H1 (cell line): ENCODE data around the gene RNF20. TPM values are rescaled to one million over a fixed set of nuclear protein-coding genes. Genes with fewer than 3 reads are reported as not detected.

Experiments
- CTCF ChIA-PET: fragments of 300-600 bp; sonication (Branson Sonifier 250); formaldehyde crosslinking; loops from one replicate; lab custom pipeline; 2021; ENCODE audit not compliant: partially characterized antibody; lab: Charles Lee
- POLR2A ChIA-PET: fragments of 300-600 bp; sonication (Branson Sonifier 250); formaldehyde crosslinking; loops from one replicate; lab custom pipeline; 2021; ENCODE audit warnings: inconsistent platforms; ENCODE audit not compliant: partially characterized antibody; lab: Charles Lee
- DNase-seq, 2 experiments: peaks; one replicate each; pipeline versions ENCODE4 v3.0.0 to v3.0.0-alpha.2; 2010 to 2022; ENCODE audit warnings: low spot score in 2 of 2, low read depth in 1 of 2, mixed read lengths in 1 of 2
- FAIRE-seq: peaks from 2 replicates; lab custom pipeline; 2011; peaks lifted over from hg19 to GRCh38; lab: Jason Lieb, UNC
- H2AFZ ChIP-seq: 2 replicates; pipeline ENCODE4 v1.8.1; 2012; ENCODE audit warnings: low read length, inconsistent platforms
- H2AK5ac ChIP-seq: 2 replicates; pipeline ENCODE4 v1.6.1; 2013; ENCODE audit warnings: low read depth, low read length
- H2BK120ac ChIP-seq: replicated peaks from 2 replicates; pipeline ENCODE3; 2013; ENCODE audit warnings: low read depth, low read length, inconsistent platforms
- H2BK12ac ChIP-seq: 2 replicates; pipeline ENCODE4 v1.6.1; 2013; ENCODE audit warnings: low read depth, low read length
- H2BK15ac ChIP-seq: 2 replicates; pipeline ENCODE4 v1.6.1; 2013; ENCODE audit warnings: low read length
- H2BK20ac ChIP-seq: 2 replicates; pipeline ENCODE4 v1.6.1; 2013; ENCODE audit warnings: low read length
- H2BK5ac ChIP-seq: 2 replicates; pipeline ENCODE4 v1.6.1; 2013; ENCODE audit warnings: low read depth, low read length
- H3K14ac ChIP-seq: 2 replicates; pipeline ENCODE4 v1.6.1; 2013; ENCODE audit warnings: inconsistent platforms; ENCODE audit not compliant: insufficient read length
- H3K18ac ChIP-seq: 2 replicates; pipeline ENCODE4 v1.6.1; 2013; ENCODE audit warnings: low read length; ENCODE audit errors: extremely low read depth
- H3K23ac ChIP-seq: 2 replicates; pipeline ENCODE4 v1.6.1; 2013; ENCODE audit warnings: inconsistent platforms; ENCODE audit not compliant: insufficient read length
- H3K23me2 ChIP-seq: 2 replicates; pipeline ENCODE4 v1.6.1; 2013; ENCODE audit warnings: low read depth, low read length
- H3K27ac ChIP-seq: 2 replicates; pipeline ENCODE4 v1.6.1; 2011; ENCODE audit warnings: low read depth, low read length, inconsistent platforms
- H3K27me3 ChIP-seq, 4 experiments: replicated peaks in 1 of 4; 1 replicate in 1 of 4; 2 replicates in 3 of 4; pipeline versions ENCODE4 v1.6.1 to v1.8.1; 2011 to 2013; ENCODE audit warnings: low read length in 3 of 4, mild to moderate bottlenecking in 3 of 4, inconsistent platforms in 2 of 4, mixed read lengths in 2 of 4, moderate library complexity in 1 of 4; ENCODE audit not compliant: control insufficient read depth in 3 of 4, insufficient read depth in 3 of 4; ENCODE audit errors: extremely low read depth in 1 of 4
- H3K36me3 ChIP-seq, 4 experiments: 2 replicates each; pipeline versions ENCODE4 v1.6.1 to v1.8.1; 2011 to 2013; ENCODE audit warnings: mild to moderate bottlenecking in 4 of 4, low read length in 3 of 4, moderate library complexity in 2 of 4, control low read depth in 1 of 4, inconsistent platforms in 1 of 4; ENCODE audit not compliant: insufficient read depth in 4 of 4, control insufficient read depth in 2 of 4
- H3K4ac ChIP-seq: replicated peaks from 2 replicates; pipeline ENCODE3; 2013; ENCODE audit warnings: low read length, low read depth, mixed read lengths, inconsistent platforms; ENCODE audit not compliant: insufficient read length
- H3K4me1 ChIP-seq, 4 experiments: replicated peaks in 1 of 4; 1 replicate in 1 of 4; 2 replicates in 3 of 4; pipeline versions ENCODE4 v1.6.1 to v1.8.1; 2011 to 2013; ENCODE audit warnings: low read length in 3 of 4, inconsistent platforms in 2 of 4, mixed read lengths in 1 of 4; ENCODE audit not compliant: insufficient read depth in 4 of 4, control insufficient read depth in 3 of 4
- H3K4me2 ChIP-seq, 2 experiments: 2 replicates each; pipeline versions ENCODE4 v1.6.1 to v1.8.1; 2011 to 2013; ENCODE audit warnings: low read depth in 2 of 2, low read length in 2 of 2, control low read depth in 1 of 2, inconsistent platforms in 1 of 2, mild to moderate bottlenecking in 1 of 2; ENCODE audit not compliant: insufficient read depth in 1 of 2
- H3K4me3 ChIP-seq, 4 experiments: fragments of 200-600, 300-600 bp in 1 of 4; sonication (generic), shearing (Covaris generic), sonication (Bioruptor Twin) in 1 of 4; 2 replicates each; pipeline versions ENCODE4 v1.5.1 to v1.8.1; 2011 to 2016; ENCODE audit warnings: low read length in 4 of 4, low read depth in 3 of 4, control low read depth in 2 of 4, inconsistent platforms in 2 of 4, mild to moderate bottlenecking in 2 of 4, mixed read lengths in 1 of 4, moderate library complexity in 1 of 4; ENCODE audit not compliant: insufficient read depth in 2 of 4; ENCODE audit errors: extremely low read depth in 1 of 4
- H3K56ac ChIP-seq: replicated peaks from 2 replicates; pipeline ENCODE3; 2013; ENCODE audit warnings: low read depth, mild to moderate bottlenecking, mixed read lengths, low read length, inconsistent platforms; ENCODE audit not compliant: insufficient read length
- H3K79me1 ChIP-seq: 2 replicates; pipeline ENCODE4 v1.6.1; 2013; ENCODE audit warnings: low read depth, low read length, control low read depth
- H3K79me2 ChIP-seq, 2 experiments: 2 replicates each; pipeline versions ENCODE4 v1.6.1 to v1.8.1; 2012 to 2013; ENCODE audit warnings: low read length in 2 of 2, mild to moderate bottlenecking in 2 of 2, inconsistent platforms in 1 of 2; ENCODE audit not compliant: insufficient read depth in 2 of 2, control insufficient read depth in 1 of 2
- H3K9ac ChIP-seq, 4 experiments: replicated peaks in 1 of 4; 1 replicate in 1 of 4; 2 replicates in 3 of 4; pipeline versions ENCODE4 v1.6.1 to v1.8.1; 2011 to 2013; ENCODE audit warnings: low read depth in 3 of 4, low read length in 3 of 4, control low read depth in 2 of 4, mild to moderate bottlenecking in 2 of 4, moderate library complexity in 2 of 4, inconsistent platforms in 1 of 4; ENCODE audit errors: extremely low read depth in 1 of 4
- H3K9me3 ChIP-seq, 2 experiments: 2 replicates each; pipeline versions ENCODE4 v1.6.1 to v1.8.1; 2012 to 2013; ENCODE audit warnings: mild to moderate bottlenecking in 2 of 2, moderate library complexity in 2 of 2, control low read depth in 1 of 2, inconsistent platforms in 1 of 2, low read depth in 1 of 2, low read length in 1 of 2, mixed read lengths in 1 of 2; ENCODE audit not compliant: insufficient read depth in 2 of 2
- H4K20me1 ChIP-seq, 2 experiments: replicated peaks in 1 of 2; 2 replicates each; pipeline versions ENCODE3 to v1.8.1; 2011 to 2013; ENCODE audit warnings: inconsistent platforms in 2 of 2, low read length in 2 of 2, mild to moderate bottlenecking in 1 of 2; ENCODE audit not compliant: insufficient read depth in 2 of 2, control insufficient read depth in 1 of 2
- H4K5ac ChIP-seq: 2 replicates; pipeline ENCODE4 v1.6.1; 2013; ENCODE audit warnings: low read length, low read depth, mixed read lengths, inconsistent platforms; ENCODE audit not compliant: insufficient read length
- H4K8ac ChIP-seq: 2 replicates; pipeline ENCODE4 v1.8.0; 2013; ENCODE audit warnings: mild to moderate bottlenecking, moderate library complexity, low read length, inconsistent platforms; ENCODE audit not compliant: insufficient read depth; ENCODE audit errors: extremely low read depth
- H4K91ac ChIP-seq: replicated peaks from 2 replicates; pipeline ENCODE3; 2013; ENCODE audit warnings: low read length, mixed read lengths, inconsistent platforms; ENCODE audit not compliant: insufficient read length
- CBX5 ChIP-seq: fragments of 300-800, 300-1000 bp; sonication (generic); IDR thresholded peaks from 2 replicates; pipeline ENCODE4 v1.7.1; 2016; ENCODE audit warnings: antibody characterized with exemption, low read length, low read depth
- JUND ChIP-seq: IDR thresholded peaks from 2 replicates; pipeline ENCODE4 v1.6.1; 2011; ENCODE audit warnings: mild to moderate bottlenecking, improper control_type of control experiment, low read length
- KDM5A ChIP-seq: fragments of 200-600 bp; IDR thresholded peaks from 2 replicates; pipeline ENCODE4 v1.7.1; 2012; ENCODE audit warnings: mild to moderate bottlenecking, low read length, inconsistent platforms, mixed read lengths
- PHF8 ChIP-seq: fragments of 200-600 bp; sonication (generic); conservative IDR thresholded peaks from 2 replicates; pipeline ENCODE4 v1.7.1; 2012; ENCODE audit warnings: low read depth, mild to moderate bottlenecking, inconsistent platforms, low read length, moderate library complexity
- POLR2A ChIP-seq, 2 experiments: IDR thresholded peaks; 1 replicate in 1 of 2; 2 replicates in 1 of 2; pipeline ENCODE4 v1.6.1; 2011; ENCODE audit warnings: low read depth in 2 of 2, low read length in 2 of 2, mild to moderate bottlenecking in 2 of 2; ENCODE audit errors: control extremely low read depth in 1 of 2
- RBBP5 ChIP-seq: IDR thresholded peaks from 2 replicates; pipeline ENCODE4 v1.7.1; 2012; ENCODE audit warnings: low read depth, mild to moderate bottlenecking, inconsistent platforms, low read length, moderate library complexity, borderline replicate concordance
- RFX5 ChIP-seq: IDR thresholded peaks from 2 replicates; pipeline ENCODE4 v1.6.1; 2011; ENCODE audit warnings: low read depth, low read length, improper control_type of control experiment, borderline replicate concordance
- TAF1 ChIP-seq: IDR thresholded peaks from 2 replicates; pipeline ENCODE4 v1.6.1; 2011; ENCODE audit warnings: mild to moderate bottlenecking, low read depth, low read length
- WGBS, 2 experiments: shearing (Covaris generic) in 1 of 2; methylation state at CpG; one replicate each; pipeline versions ENCODE4 v1.1.6 to v1.1.7; 2013 to 2015; ENCODE audit warnings: low lambda C conversion rate in 2 of 2, mixed read lengths in 2 of 2, inconsistent platforms in 1 of 2, low coverage in 1 of 2, missing lambda C conversion rate in 1 of 2; ENCODE audit not compliant: insufficient replicate concordance in 2 of 2, insufficient coverage in 1 of 2, insufficient read length in 1 of 2; ENCODE audit errors: extremely low coverage in 1 of 2, missing lambda C conversion rate in 1 of 2; 5-methylcytosine and 5-hydroxymethylcytosine counted together
- polyA plus RNA-seq, 7 experiments: library from polyadenylated mRNA; depleted of rRNA in 3 of 7; stranded (reverse) in 5 of 7; unstranded in 2 of 7; fragments of >200 nt in 5 of 7; fragments of 200-250 nt in 2 of 7; gene quantifications; 1 replicate in 5 of 7; 2 replicates in 1 of 7; 4 replicates in 1 of 7; pipeline versions ENCODE4 v1.2.1 to v1.2.3, GENCODE V29; 2011 to 2013; ENCODE audit warnings: missing spikeins in 2 of 7, mixed read lengths in 2 of 7
- total RNA-seq: library from RNA; stranded (reverse); fragmentation: NEBNext Ultra II Directional; extraction: Animal tissue kit (Norgen Biotek cat#: 25700); gene quantifications from 2 replicates; pipeline ENCODE4 v1.2.1, GENCODE V29; 2021
- TF ChIP-seq, protein P1 (sequence below), 3 experiments: IDR thresholded peaks; 1 replicate in 2 of 3; 2 replicates in 1 of 3; pipeline versions ENCODE4 v1.5.1 to v1.6.1; 2011; ENCODE audit warnings: low read length in 3 of 3, mild to moderate bottlenecking in 3 of 3, inconsistent platforms in 2 of 3, low read depth in 1 of 3, moderate library complexity in 1 of 3; ENCODE audit not compliant: insufficient read depth in 1 of 3; ENCODE audit errors: control extremely low read depth in 1 of 3

The RNF20 gene
- total and polyA plus RNA-seq, 2 of the 8 experiments (the other 6 are each of a cell fraction or from before 2014, with no cell fraction given) = 9.4 to 65.2 TPM

DNA sequence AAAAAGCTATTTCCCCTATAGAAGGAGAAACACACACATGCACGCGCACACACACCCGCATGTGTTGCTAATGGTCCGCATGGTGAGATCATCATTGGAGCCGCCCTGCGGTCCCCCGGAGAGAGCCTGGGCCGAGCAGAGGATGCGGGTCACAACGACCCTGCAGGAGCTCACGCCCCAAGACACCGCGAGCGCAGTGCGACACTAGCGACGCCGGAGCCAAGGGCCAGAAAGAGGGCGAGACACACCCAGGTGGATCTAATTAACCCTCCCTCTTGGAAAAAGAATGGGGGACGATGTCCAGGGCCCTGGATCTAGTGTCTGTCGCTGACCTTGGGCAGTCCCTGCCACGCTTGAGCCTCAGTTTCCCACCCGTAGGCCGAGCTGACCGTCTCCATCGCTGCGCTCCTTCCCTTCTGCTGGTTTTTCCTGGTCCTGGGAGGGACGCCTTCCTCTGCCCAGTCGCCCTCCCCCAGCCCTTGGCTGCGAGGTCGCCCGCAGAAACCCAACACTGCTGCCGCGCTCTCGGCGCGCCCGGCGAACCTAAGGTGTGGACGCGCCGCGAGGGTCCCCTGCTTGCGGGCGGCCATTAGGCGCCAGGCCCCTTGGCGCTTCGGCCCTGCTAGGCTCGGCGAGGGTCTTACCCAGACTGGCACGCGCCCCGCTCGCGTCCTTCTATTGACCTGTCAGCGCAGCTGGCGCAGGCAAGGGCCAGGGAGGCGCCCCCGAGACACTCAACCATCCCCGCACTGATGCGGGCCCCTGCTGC lies 47.5 kb upstream of the RNF20 start:
- Histone ChIP-seq H3K79me1 (peaks cover 3% of the 10 kb centered on the region; the same call in 1 of the 2 replicates), H3K4me2 (peak overlapping the region; percentile 96 to 99), H3K4me3 (peak overlapping the region; percentile 70 to 87 (median 74)), H4K91ac (peak overlapping the region; percentile 61), H2BK15ac (peak overlapping the region; percentile 96; the same call in 1 of the 2 replicates), H3K56ac (no peak overlapping the region), H4K8ac (peak overlapping the region; percentile 84), H2AK5ac (no peak overlapping the region), H3K23ac (no peak overlapping the region), H3K27ac (no peak overlapping the region; the same call in 1 of the 2 replicates), H3K4ac (no peak overlapping the region), H3K79me2 (peaks cover 0 to 18% of the 10 kb centered on the region in 2 experiments; a peak in 1 of 4 replicates), H3K9me3 (no peaks in the 10 kb centered on the region), H4K5ac (no peak overlapping the region), H3K9ac (peak overlapping the region; percentile 74 to 81 (median 80)), H3K18ac (peak overlapping the region; percentile 88), H2BK20ac (no peak overlapping the region), H3K36me3 (no peaks in the 10 kb centered on the region), H2BK120ac (no peak overlapping the region), H2BK5ac (peak overlapping the region; percentile 71; the same call in 1 of the 2 replicates), H3K14ac (no peak overlapping the region), H3K4me1 (peaks cover 5 to 9% (median 7%) of the 10 kb centered on the region in 4 experiments; a peak in 6 of 7 replicates), H2AFZ (peak overlapping the region; percentile 54; the same call in 1 of the 2 replicates), H2BK12ac (peak overlapping the region; percentile 85; the same call in 1 of the 2 replicates), H3K23me2 (peaks cover 11% of the 10 kb centered on the region), H4K20me1 (no peaks in the 10 kb centered on the region), H3K27me3 (peaks cover 0 to 5% (median 2%) of the 10 kb centered on the region in 4 experiments; a peak in 5 of 7 replicates)
- ChIA-PET CTCF (interaction anchor here (0.8 to 9.1 kb wide), 20 partner anchors 8 to 885 kb away, joined by 3 to 78 read pairs (median 5); partner anchors contain the start of gene RNF20), POLR2A (interaction anchor here (0.7 to 3.8 kb wide), 14 partner anchors 11 to 1770 kb away, joined by 3 to 21 read pairs (median 4); partner anchors contain the start of gene RNF20)
- FAIRE-seq = no peak
- peak; percentile 25 to 66 for DNase-seq
- 2% methylated on average over 61 of the region's 61 CpGs; no CpG with 5 or more reads in 1 of the 2 experiments for WGBS, 2 experiments
- TF ChIP-seq KDM5A (no peak), POLR2A (IDR thresholded peaks at IDR 0.05; ENCODE audit: control extremely low read depth in 1 of 2, low read depth in 2 of 2, low read length in 2 of 2) (peak; percentile 54 to 72), JUND (peak; percentile 79), TAF1 (peak; percentile 32; the same call in 1 of the 2 replicates), RFX5 (no peak), RBBP5 (no peak), PHF8 (no peak), CBX5 (no peak)
- TF ChIP-seq, protein P1, sequence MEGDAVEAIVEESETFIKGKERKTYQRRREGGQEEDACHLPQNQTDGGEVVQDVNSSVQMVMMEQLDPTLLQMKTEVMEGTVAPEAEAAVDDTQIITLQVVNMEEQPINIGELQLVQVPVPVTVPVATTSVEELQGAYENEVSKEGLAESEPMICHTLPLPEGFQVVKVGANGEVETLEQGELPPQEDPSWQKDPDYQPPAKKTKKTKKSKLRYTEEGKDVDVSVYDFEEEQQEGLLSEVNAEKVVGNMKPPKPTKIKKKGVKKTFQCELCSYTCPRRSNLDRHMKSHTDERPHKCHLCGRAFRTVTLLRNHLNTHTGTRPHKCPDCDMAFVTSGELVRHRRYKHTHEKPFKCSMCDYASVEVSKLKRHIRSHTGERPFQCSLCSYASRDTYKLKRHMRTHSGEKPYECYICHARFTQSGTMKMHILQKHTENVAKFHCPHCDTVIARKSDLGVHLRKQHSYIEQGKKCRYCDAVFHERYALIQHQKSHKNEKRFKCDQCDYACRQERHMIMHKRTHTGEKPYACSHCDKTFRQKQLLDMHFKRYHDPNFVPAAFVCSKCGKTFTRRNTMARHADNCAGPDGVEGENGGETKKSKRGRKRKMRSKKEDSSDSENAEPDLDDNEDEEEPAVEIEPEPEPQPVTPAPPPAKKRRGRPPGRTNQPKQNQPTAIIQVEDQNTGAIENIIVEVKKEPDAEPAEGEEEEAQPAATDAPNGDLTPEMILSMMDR (IDR thresholded peaks at IDR 0.05; ENCODE audit: control extremely low read depth in 1 of 3, insufficient read depth in 1 of 3, low read depth in 1 of 3, low read length in 3 of 3) = no peak
